Cardiac fibroblast (primary cell): ENCODE measurements around the gene DBET.
"Not testable (repeated sequence)": the region's sequence is repeated elsewhere in the genome, so short reads cannot be mapped to it uniquely, and the experiment has no call there.

Experiments
- DNase-seq, 2 donors: peaks; one replicate each; pipeline versions ENCODE4 v3.0.0 to v3.0.0-alpha.2; 2010; ENCODE audit warnings: low read depth in 2 of 2
- H3K4me3 ChIP-seq, 2 donors: replicated peaks in 1 of 2; 1 replicate in 1 of 2; 2 replicates in 1 of 2; pipeline ENCODE4 v1.5.1; 2011; ENCODE audit warnings: low read depth in 2 of 2, low read length in 2 of 2, mild to moderate bottlenecking in 2 of 2, moderate library complexity in 1 of 2
- CTCF ChIP-seq: IDR thresholded peaks from one replicate; pipeline ENCODE4 v1.5.1; 2011; ENCODE audit warnings: low read depth, mild to moderate bottlenecking, low read length, inconsistent platforms

Gene DBET

GRCh38 chr4:190018201-190018920 lies 45.9 kb upstream of the DBET start:
- no peak for DNase-seq
- H3K4me3 ChIP-seq = no peak overlapping the region
- TF ChIP-seq CTCF = no peak

GRCh38 chr4:190019023-190019858 lies 45.1 kb upstream of the DBET start:
- no peak for TF ChIP-seq CTCF
- DNase-seq = no peak
- no peak overlapping the region for H3K4me3 ChIP-seq

GRCh38 chr4:190019859-190020463 lies 44.3 kb upstream of the DBET start:
- not testable (repeated sequence) for DNase-seq, H3K4me3 ChIP-seq

- TF ChIP-seq CTCF = no peak
- peak; percentile 27 to 40 for DNase-seq
- no peak overlapping the region for H3K4me3 ChIP-seq
Measured at GRCh38 chr4:190020790-190021717, 43.2 kb upstream of the DBET start.

GRCh38 chr4:190021973-190022372 lies 42.3 kb upstream of the DBET start:
- H3K4me3 ChIP-seq, DNase-seq: not testable (repeated sequence)

GRCh38 chr4:190022614-190023281 lies 41.6 kb upstream of the DBET start:
- not testable (repeated sequence) for DNase-seq, H3K4me3 ChIP-seq

GRCh38 chr4:190027156-190027555 lies 37.1 kb upstream of the DBET start, which contains the start of gene FRG2:
Gene FRG2, minus strand, starts transcription at chr4:190027256. Its CDS starts 52 bp downstream, at chr4:190027204.
- not testable (repeated sequence) for H3K4me3 ChIP-seq, DNase-seq

- H3K4me3 ChIP-seq, DNase-seq: not testable (repeated sequence)
Measured at GRCh38 chr4:190031264-190031663, 33.0 kb upstream of the DBET start.

GRCh38 chr4:190037704-190038388 lies 26.5 kb upstream of the DBET start:
- DNase-seq, H3K4me3 ChIP-seq: not testable (repeated sequence)

- not testable (repeated sequence) for DNase-seq, H3K4me3 ChIP-seq
Measured at GRCh38 chr4:190040873-190041272, 23.4 kb upstream of the DBET start.

- not testable (repeated sequence) for DNase-seq, H3K4me3 ChIP-seq
Measured at GRCh38 chr4:190047627-190048026, 16.7 kb upstream of the DBET start.

GRCh38 chr4:190049378-190050239 lies 14.7 kb upstream of the DBET start:
- DNase-seq, H3K4me3 ChIP-seq: not testable (repeated sequence)
